GM13976 (cell line): ENCODE results near the gene KCNMA1.
"Not testable (repeated sequence)": the region's sequence is repeated elsewhere in the genome, so short reads cannot be mapped to it uniquely, and the experiment has no call there.

Experiments used
- DNase-seq: peaks from one replicate; pipeline ENCODE4 v3.0.0; 2012; ENCODE audit warnings: low spot score
- CTCF ChIP-seq: IDR thresholded peaks from 2 replicates; pipeline ENCODE4 v1.5.1; 2012; ENCODE audit warnings: borderline replicate concordance, mild to moderate bottlenecking; ENCODE audit not compliant: insufficient read depth; ENCODE audit errors: extremely low read depth, missing control alignments, control extremely low read depth
- in situ Hi-C: fragments of 300-500 bp; cut with MboI; formaldehyde crosslinking; loops from one replicate; pipeline ENCODE4 v1.12.0; 2022; ENCODE audit warnings: low sequenced_read_pairs, mixed read lengths, inconsistent platforms; ENCODE audit not compliant: unreplicated experiment

The KCNMA1 gene

GRCh38 chr10:77391605-77392235 lies 245.9 kb downstream of the KCNMA1 start:
- peak; percentile 58 for DNase-seq
- in situ Hi-C loops, result no loop called here
- TF ChIP-seq CTCF, result peak; percentile 56

GRCh38 chr10:77390481-77390891 lies 247.1 kb downstream of the KCNMA1 start:
- in situ Hi-C loops, result no loop called here
- no peak for DNase-seq
- TF ChIP-seq CTCF, result no peak

- in situ Hi-C loops, result no loop called here
- no peak for TF ChIP-seq CTCF
- no peak for DNase-seq
Observed at GRCh38 chr10:77388571-77389100, 249.0 kb downstream of the KCNMA1 start.

GRCh38 chr10:77387701-77388100 lies 249.9 kb downstream of the KCNMA1 start:
- DNase-seq, in situ Hi-C loops: not testable (repeated sequence)

- no peak for TF ChIP-seq CTCF
- in situ Hi-C loops, result no loop called here
- DNase-seq, result no peak
Observed at GRCh38 chr10:77387247-77387646, 250.4 kb downstream of the KCNMA1 start.

GRCh38 chr10:77386838-77387237 lies 250.8 kb downstream of the KCNMA1 start:
- no peak for DNase-seq
- in situ Hi-C loops, result no loop called here
- TF ChIP-seq CTCF, result no peak

- no peak for TF ChIP-seq CTCF
- no peak for DNase-seq
- in situ Hi-C loops, result no loop called here
Observed at GRCh38 chr10:77386365-77386764, 251.2 kb downstream of the KCNMA1 start.
